HG02642 (cell line): ENCODE measurements around the gene TOMM6.

ENCODE experiments used
- ATAC-seq: cut with Tn5 transposase; IDR thresholded peaks from one replicate; pipeline ENCODE4 v1.9.1; 2021; ENCODE audit warnings: mild to moderate bottlenecking; ENCODE audit not compliant: unreplicated experiment, poor library complexity

TOMM6 gene

GRCh38 chr6:41818271-41819054 is 31.0 kb downstream of the TOMM6 start:
- no peak for ATAC-seq

GRCh38 chr6:41821266-41821665 is 33.8 kb downstream of the TOMM6 start:
- ATAC-seq: no peak

- ATAC-seq: no peak
These were observed 34.5 kb downstream of the TOMM6 start for GRCh38 chr6:41822021-41822420.

GRCh38 chr6:41823178-41823577 is 35.7 kb downstream of the TOMM6 start:
- ATAC-seq: no peak

- no peak for ATAC-seq
These were observed 37.4 kb downstream of the TOMM6 start for GRCh38 chr6:41824571-41825569.

GRCh38 chr6:41826343-41827022 is 39.0 kb downstream of the TOMM6 start:
- no peak for ATAC-seq

GRCh38 chr6:41832263-41832662 is 44.8 kb downstream of the TOMM6 start:
- no peak for ATAC-seq

- ATAC-seq: no peak
These were observed 48.6 kb downstream of the TOMM6 start for GRCh38 chr6:41836022-41836659.

- no peak for ATAC-seq
These were observed 49.2 kb downstream of the TOMM6 start for GRCh38 chr6:41836660-41837052.
